HEK293T (cell line): Measurements from ENCODE around the gene RAC3.

ENCODE experiments used
- CTCF ChIA-PET: fragments of 350-600 bp; formaldehyde crosslinking; extraction: SDS; loops from one replicate; lab custom pipeline; 2021; ENCODE audit warnings: antibody characterized with exemption, inconsistent platforms; lab: Yijun Ruan, JAX
- POLR2A ChIA-PET: fragments of 350-600 bp; formaldehyde crosslinking; extraction: SDS; loops from one replicate; lab custom pipeline; 2020; ENCODE audit warnings: antibody characterized with exemption, inconsistent platforms; lab: Yijun Ruan, JAX
- DNase-seq: peaks from one replicate; pipeline ENCODE4 v3.0.0; 2012; ENCODE audit warnings: mixed read lengths; ENCODE audit errors: extremely low spot score
- ARNT ChIP-seq: fragments of 450-650 bp; IDR thresholded peaks from 2 replicates; pipeline ENCODE4 v1.6.1; 2017; ENCODE audit warnings: mild to moderate bottlenecking
- BHLHE40 ChIP-seq: fragments of 450-650 bp; IDR thresholded peaks from 2 replicates; pipeline ENCODE4 v1.6.1; 2016; ENCODE audit warnings: mild to moderate bottlenecking, moderate library complexity, borderline replicate concordance
- CTBP1 ChIP-seq: fragments of 450-650 bp; IDR thresholded peaks from 2 replicates; pipeline ENCODE4 v1.6.1; 2016; ENCODE audit warnings: borderline replicate concordance
- ELF4 ChIP-seq: fragments of 450-650 bp; IDR thresholded peaks from 2 replicates; pipeline ENCODE4 v1.6.1; 2017; ENCODE audit warnings: antibody characterized with exemption
- FOXA1 ChIP-seq: fragments of 450-650 bp; IDR thresholded peaks from 2 replicates; pipeline ENCODE4 v1.6.1; 2016; ENCODE audit warnings: mild to moderate bottlenecking
- FOXK2 ChIP-seq: fragments of 450-650 bp; IDR thresholded peaks from 2 replicates; pipeline ENCODE4 v1.6.1; 2016; ENCODE audit warnings: mild to moderate bottlenecking
- FOXM1 ChIP-seq: fragments of 450-650 bp; IDR thresholded peaks from 2 replicates; pipeline ENCODE4 v1.6.1; 2017; ENCODE audit warnings: mild to moderate bottlenecking, borderline replicate concordance
- HDGF ChIP-seq: fragments of 450-650 bp; IDR thresholded peaks from 2 replicates; pipeline ENCODE4 v1.6.1; 2017; ENCODE audit warnings: antibody characterized with exemption, borderline replicate concordance
- L3MBTL2 ChIP-seq: fragments of 450-650 bp; conservative IDR thresholded peaks from 2 replicates; pipeline ENCODE4 v1.6.1; 2016; ENCODE audit warnings: mild to moderate bottlenecking
- LEF1 ChIP-seq: fragments of 450-650 bp; IDR thresholded peaks from 2 replicates; pipeline ENCODE4 v1.6.1; 2017; ENCODE audit warnings: mild to moderate bottlenecking, borderline replicate concordance
- NFRKB ChIP-seq: fragments of 450-650 bp; IDR thresholded peaks from 2 replicates; pipeline ENCODE4 v1.6.1; 2016; ENCODE audit warnings: mild to moderate bottlenecking, moderate library complexity
- SP1 ChIP-seq: fragments of 450-650 bp; IDR thresholded peaks from 2 replicates; pipeline ENCODE4 v1.6.1; 2017
- SUZ12 ChIP-seq: fragments of 450-650 bp; IDR thresholded peaks from 2 replicates; pipeline ENCODE4 v1.6.1; 2016; ENCODE audit warnings: mild to moderate bottlenecking
- TARDBP ChIP-seq: fragments of 450-650 bp; IDR thresholded peaks from 2 replicates; pipeline ENCODE4 v1.6.1; 2016
- ZNF384 ChIP-seq: fragments of 450-650 bp; IDR thresholded peaks from 2 replicates; pipeline ENCODE4 v1.6.1; 2016
- TF ChIP-seq, protein P1 (sequence below): fragments of 450-650 bp; IDR thresholded peaks from 2 replicates; pipeline ENCODE4 v1.6.1; 2016

Gene RAC3

GRCh38 chr17:82000803-82001570 is 30.5 kb upstream of the RAC3 start:
- ChIA-PET POLR2A (no interaction called here), CTCF (no interaction called here)
- no peak for DNase-seq
- TF ChIP-seq SUZ12 (no peak), BHLHE40 (no peak), LEF1 (no peak), ELF4 (no peak), TARDBP (no peak), ARNT (no peak), FOXA1 (no peak), FOXM1 (no peak), NFRKB (no peak)

DNA sequence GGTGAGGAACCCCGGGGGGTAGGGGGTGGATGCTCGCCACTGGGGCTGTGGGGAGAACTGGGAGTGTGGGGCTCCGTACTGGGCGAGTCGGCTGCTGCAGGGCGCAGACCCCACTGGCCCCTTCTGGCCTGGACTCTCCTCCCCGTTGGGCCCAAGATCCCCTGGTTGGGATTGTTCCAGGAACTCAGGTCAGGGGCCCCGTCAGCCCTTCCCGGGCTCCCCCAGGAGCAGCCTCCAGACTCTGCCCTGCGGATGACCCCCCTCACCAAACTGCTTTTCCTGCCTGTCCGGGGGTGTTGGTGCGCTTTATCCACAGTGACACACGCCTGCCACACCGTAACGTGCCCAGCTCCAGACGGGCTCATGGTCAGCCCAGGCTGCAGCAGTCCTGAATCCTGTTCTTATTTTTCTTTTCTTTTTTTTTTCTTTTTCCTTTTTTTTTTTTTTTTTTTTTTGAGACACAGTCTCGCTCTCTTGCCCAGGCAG is 29.9 kb upstream of the RAC3 start:
- DNase-seq: no peak
- POLR2A ChIA-PET: no interaction called here
- CTCF ChIA-PET: no interaction called here
- TF ChIP-seq SP1 (no peak), L3MBTL2 (no peak), TARDBP (no peak), FOXA1 (no peak), BHLHE40 (no peak), FOXM1 (no peak), ELF4 (no peak), FOXK2 (no peak), LEF1 (no peak), NFRKB (no peak), ARNT (no peak), HDGF (no peak), CTBP1 (no peak), ZNF384 (no peak), SUZ12 (no peak)
- TF ChIP-seq, protein P1, sequence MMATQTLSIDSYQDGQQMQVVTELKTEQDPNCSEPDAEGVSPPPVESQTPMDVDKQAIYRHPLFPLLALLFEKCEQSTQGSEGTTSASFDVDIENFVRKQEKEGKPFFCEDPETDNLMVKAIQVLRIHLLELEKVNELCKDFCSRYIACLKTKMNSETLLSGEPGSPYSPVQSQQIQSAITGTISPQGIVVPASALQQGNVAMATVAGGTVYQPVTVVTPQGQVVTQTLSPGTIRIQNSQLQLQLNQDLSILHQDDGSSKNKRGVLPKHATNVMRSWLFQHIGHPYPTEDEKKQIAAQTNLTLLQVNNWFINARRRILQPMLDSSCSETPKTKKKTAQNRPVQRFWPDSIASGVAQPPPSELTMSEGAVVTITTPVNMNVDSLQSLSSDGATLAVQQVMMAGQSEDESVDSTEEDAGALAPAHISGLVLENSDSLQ: no peak

- DNase-seq: no peak
- POLR2A ChIA-PET: no interaction called here
- CTCF ChIA-PET: no interaction called here
- no peak for TF ChIP-seq ELF4
Measured at GRCh38 chr17:82003411-82004381, 27.8 kb upstream of the RAC3 start.

GRCh38 chr17:82004517-82005455 is 26.7 kb upstream of the RAC3 start:
- no peak for DNase-seq
- ChIA-PET CTCF (no interaction called here), POLR2A (no interaction called here)
- TF ChIP-seq FOXA1 (no peak), CTBP1 (no peak), SUZ12 (no peak), ZNF384 (no peak), ELF4 (no peak), L3MBTL2 (no peak), BHLHE40 (no peak), HDGF (no peak), FOXM1 (no peak), NFRKB (no peak), SP1 (no peak), ARNT (no peak), FOXK2 (no peak)
- TF ChIP-seq, protein P1: no peak

DNA sequence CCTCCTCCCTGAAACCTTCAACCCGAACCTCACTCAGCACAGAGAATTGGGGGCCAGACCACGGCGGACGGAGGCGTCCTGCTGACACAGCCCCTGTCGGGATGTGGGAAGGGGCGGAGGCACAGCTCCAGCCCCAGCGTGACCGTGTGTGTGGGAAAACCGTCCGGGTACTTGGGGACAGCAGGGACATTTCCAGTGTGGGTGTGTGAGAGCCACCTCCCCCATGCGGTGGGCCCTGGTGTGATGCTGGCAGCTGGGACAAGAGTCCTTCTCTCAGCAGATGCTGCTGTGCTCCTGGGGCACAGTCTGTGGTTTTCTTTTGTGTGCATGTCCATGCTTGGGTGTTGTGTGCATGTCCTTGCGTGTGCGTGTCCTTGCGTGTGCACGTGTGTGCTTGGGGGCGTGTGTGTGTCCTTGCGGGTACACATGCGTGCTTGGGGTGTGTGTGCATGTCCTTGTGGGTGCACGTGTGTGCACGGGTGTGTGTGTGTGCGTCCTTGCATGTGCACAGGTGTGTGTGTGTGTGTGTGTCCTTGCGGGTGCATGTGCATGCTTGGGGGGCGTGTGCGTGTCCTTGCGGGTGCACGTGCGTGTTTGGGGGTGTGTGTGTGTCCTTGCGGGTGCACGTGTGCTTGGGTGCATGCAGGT is 25.7 kb upstream of the RAC3 start:
- no peak for TF ChIP-seq FOXM1
- TF ChIP-seq, protein P1: no peak
- TF ChIP-seq BHLHE40: no peak
- TF ChIP-seq LEF1: no peak
- TF ChIP-seq SUZ12: no peak
- TF ChIP-seq ELF4: no peak
- TF ChIP-seq NFRKB: no peak
- no peak for TF ChIP-seq HDGF
- no peak for TF ChIP-seq ARNT
- no peak for TF ChIP-seq CTBP1
- ChIA-PET POLR2A (no interaction called here), CTCF (no interaction called here)
- no peak for DNase-seq
